HepG2 (cell line): Measurements from ENCODE around the gene NPR3. TPM values are rescaled to one million over a fixed set of nuclear protein-coding genes. Genes with fewer than 3 reads are reported as not detected.

ENCODE experiments used
- ARID3A ChIP-seq: IDR thresholded peaks from 2 replicates; pipeline ENCODE4 v1.6.1; 2012; ENCODE audit warnings: low read depth, low read length, improper control_type of control experiment
- FOXA3 ChIP-seq: IDR thresholded peaks from 2 replicates; pipeline ENCODE4 v1.6.1; 2016; ENCODE audit warnings: missing genetic modification reagents, missing compliant biosample characterization
- KLF15 ChIP-seq: sonication (generic); formaldehyde crosslinking; IDR thresholded peaks from 2 replicates; pipeline ENCODE4 v1.8.1; 2023; ENCODE audit warnings: borderline replicate concordance, mild to moderate bottlenecking, inconsistent platforms, missing genetic modification reagents, mixed read lengths
- SCMH1 ChIP-seq: sonication (generic); formaldehyde crosslinking; IDR thresholded peaks from 2 replicates; pipeline ENCODE4 v1.9.0; 2021; ENCODE audit warnings: missing genetic modification reagents, mild to moderate bottlenecking, borderline replicate concordance
- YEATS4 ChIP-seq: sonication (generic); formaldehyde crosslinking; IDR thresholded peaks from 2 replicates; pipeline ENCODE4 v1.4.0; 2020; ENCODE audit warnings: missing genetic modification reagents, borderline replicate concordance
- polyA plus RNA-seq, 8 experiments: library from polyadenylated mRNA; depleted of rRNA in 3 of 8; stranded (reverse) in 7 of 8; unstranded in 1 of 8; fragments of >200 nt; fragmentation: Illumina TruSeq in 4 of 8; extraction: Trizol in 4 of 8; gene quantifications; 2 replicates each; pipeline versions ENCODE4 v1.2.1 to v1.2.3, GENCODE V29; 2011 to 2016; ENCODE audit warnings: low read depth in 4 of 8, missing spikeins in 1 of 8, mixed read lengths in 1 of 8; ENCODE audit not compliant: insufficient read depth in 1 of 8
- total RNA-seq, 5 experiments: library from RNA; depleted of rRNA; stranded (reverse); fragments of >200 nt; fragmentation: Illumina TruSeq; extraction: Trizol; gene quantifications; 2 replicates each; pipeline ENCODE4 v1.2.3, GENCODE V29; 2016; ENCODE audit warnings: low read depth in 1 of 5
- TF ChIP-seq, protein P1 (sequence below): sonication (generic); formaldehyde crosslinking; conservative IDR thresholded peaks from 2 replicates; pipeline ENCODE4 v1.4.0; 2020; ENCODE audit warnings: missing genetic modification reagents
- TF ChIP-seq, protein P2 (sequence below): sonication (generic); formaldehyde crosslinking; IDR thresholded peaks from 2 replicates; pipeline ENCODE4 v1.4.0; 2020; ENCODE audit warnings: mild to moderate bottlenecking, low read depth, missing genetic modification reagents

NPR3 gene
- total and polyA plus RNA-seq, 2 of the 13 experiments (the other 11 are each of a cell fraction or from before 2014, with no cell fraction given), result 0.01 TPM; not detected in 1

- TF ChIP-seq KLF15 (CRISPR knock-in tag), result no peak
- TF ChIP-seq, protein P1, sequence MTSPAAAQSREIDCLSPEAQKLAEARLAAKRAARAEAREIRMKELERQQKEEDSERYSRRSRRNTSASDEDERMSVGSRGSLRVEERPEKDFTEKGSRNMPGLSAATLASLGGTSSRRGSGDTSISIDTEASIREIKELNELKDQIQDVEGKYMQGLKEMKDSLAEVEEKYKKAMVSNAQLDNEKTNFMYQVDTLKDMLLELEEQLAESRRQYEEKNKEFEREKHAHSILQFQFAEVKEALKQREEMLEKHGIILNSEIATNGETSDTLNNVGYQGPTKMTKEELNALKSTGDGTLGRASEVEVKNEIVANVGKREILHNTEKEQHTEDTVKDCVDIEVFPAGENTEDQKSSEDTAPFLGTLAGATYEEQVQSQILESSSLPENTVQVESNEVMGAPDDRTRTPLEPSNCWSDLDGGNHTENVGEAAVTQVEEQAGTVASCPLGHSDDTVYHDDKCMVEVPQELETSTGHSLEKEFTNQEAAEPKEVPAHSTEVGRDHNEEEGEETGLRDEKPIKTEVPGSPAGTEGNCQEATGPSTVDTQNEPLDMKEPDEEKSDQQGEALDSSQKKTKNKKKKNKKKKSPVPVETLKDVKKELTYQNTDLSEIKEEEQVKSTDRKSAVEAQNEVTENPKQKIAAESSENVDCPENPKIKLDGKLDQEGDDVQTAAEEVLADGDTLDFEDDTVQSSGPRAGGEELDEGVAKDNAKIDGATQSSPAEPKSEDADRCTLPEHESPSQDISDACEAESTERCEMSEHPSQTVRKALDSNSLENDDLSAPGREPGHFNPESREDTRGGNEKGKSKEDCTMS (CRISPR knock-in tag), result no peak
- no peak for TF ChIP-seq FOXA3 (CRISPR knock-in tag)
- no peak for TF ChIP-seq YEATS4 (CRISPR knock-in tag)
- no peak for TF ChIP-seq ARID3A
- TF ChIP-seq, protein P2, sequence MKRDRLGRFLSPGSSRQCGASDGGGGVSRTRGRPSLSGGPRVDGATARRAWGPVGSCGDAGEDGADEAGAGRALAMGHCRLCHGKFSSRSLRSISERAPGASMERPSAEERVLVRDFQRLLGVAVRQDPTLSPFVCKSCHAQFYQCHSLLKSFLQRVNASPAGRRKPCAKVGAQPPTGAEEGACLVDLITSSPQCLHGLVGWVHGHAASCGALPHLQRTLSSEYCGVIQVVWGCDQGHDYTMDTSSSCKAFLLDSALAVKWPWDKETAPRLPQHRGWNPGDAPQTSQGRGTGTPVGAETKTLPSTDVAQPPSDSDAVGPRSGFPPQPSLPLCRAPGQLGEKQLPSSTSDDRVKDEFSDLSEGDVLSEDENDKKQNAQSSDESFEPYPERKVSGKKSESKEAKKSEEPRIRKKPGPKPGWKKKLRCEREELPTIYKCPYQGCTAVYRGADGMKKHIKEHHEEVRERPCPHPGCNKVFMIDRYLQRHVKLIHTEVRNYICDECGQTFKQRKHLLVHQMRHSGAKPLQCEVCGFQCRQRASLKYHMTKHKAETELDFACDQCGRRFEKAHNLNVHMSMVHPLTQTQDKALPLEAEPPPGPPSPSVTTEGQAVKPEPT (CRISPR knock-in tag), result no peak
- no peak for TF ChIP-seq SCMH1 (CRISPR knock-in tag)
These were observed 75.2 kb downstream of the NPR3 start (continued) for GRCh38 chr5:32786311-32786710.
